ENCODE results near the gene MTOR.
"Not testable (repeated sequence)": the region's sequence is repeated elsewhere in the genome, so short reads cannot be mapped to it uniquely, and the experiment has no call there.

The MTOR gene

DNA sequence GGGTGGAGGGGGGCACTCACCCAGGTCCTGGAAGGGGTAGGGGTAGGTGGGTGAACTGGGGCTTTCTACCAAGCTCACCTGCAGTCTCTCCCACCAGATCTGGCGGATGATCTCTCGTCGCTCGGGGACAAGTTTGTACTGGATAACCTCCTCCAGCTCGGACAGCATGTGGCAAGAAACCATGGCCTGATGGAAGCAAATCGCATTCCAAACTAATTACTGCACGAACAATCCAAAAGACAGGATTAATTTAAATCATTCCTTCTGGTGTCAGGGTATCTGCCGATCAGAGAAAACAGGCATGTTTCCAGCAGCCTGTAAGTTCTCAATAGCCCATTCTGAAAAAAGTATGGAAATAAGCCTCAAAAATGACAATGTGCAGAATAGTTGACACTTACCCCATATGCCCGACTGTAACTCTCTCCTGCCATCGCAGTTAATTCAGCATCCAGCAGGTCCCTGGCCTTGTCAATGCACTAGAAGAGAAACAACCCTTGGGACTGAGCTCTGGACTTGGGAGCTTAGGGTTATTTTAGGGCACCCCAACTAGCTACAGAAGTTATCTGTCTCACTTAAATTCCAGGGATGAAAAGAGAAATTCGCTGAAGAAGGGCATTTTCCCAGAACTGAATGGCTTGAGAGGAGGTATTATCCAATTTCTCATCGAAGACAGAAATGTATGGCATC is 117.6 kb downstream of the MTOR start:
- DNase-seq, result no peak

- no peak for DNase-seq
These were observed 118.4 kb downstream of the MTOR start for GRCh38 chr1:11143907-11144306.

- no peak for DNase-seq
These were observed 119.0 kb downstream of the MTOR start for GRCh38 chr1:11143401-11143800.

DNA sequence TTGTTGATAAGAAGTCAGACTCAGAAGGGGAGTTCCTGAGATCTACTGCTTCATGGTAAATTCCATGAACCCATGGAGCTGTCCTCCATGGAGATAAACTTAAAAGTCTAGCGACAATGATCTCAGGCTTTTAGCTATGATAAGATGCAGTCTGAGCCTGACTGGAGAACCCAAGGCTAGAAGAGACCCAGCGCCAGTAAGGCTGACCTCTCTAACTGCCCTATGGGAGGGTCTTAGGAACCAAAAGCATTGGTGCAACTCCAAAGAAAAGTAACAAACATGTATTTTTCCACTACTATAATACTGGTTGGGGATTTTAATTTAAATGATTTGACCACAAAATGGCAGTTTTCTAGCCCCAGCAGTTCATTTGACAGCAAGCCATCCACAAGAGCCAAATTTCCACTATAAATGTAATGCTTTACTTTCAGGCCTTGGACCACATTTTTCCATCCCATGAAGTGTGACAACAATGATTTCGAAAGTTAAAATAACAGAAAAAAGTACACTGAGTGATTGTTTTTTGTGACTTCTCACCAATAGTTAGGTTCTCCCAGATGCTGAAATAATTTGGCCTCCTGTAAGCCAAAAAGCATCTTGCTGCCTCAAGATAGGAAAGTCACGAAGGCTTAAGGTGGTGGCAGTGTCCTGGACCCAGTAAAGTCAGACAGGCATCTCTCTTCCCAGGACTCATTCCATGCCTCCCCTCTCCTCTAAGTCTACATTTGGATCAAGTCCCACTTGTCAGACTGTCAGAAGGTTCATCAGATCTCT is 119.5 kb downstream of the MTOR start:
- no peak for DNase-seq

DNA sequence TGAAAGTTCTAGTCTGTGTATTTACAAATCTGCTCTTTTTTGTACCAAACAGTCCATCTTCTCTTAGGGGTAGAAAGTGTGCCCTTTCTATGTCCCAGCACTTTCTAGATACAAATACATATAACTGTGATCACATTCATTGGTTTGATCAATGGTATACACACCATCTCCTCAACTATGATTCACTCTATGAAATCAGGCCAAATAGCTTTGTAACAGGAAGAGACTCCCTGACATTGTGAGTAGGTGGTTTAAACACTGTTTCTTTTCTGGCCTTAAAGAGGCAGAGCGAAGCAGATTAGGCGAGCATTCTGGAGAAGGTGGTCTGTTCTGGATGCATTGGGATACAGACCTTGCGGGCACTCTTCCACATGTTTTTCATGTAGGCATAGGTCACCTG is 123.4 kb downstream of the MTOR start:
- DNase-seq, result no peak

DNA sequence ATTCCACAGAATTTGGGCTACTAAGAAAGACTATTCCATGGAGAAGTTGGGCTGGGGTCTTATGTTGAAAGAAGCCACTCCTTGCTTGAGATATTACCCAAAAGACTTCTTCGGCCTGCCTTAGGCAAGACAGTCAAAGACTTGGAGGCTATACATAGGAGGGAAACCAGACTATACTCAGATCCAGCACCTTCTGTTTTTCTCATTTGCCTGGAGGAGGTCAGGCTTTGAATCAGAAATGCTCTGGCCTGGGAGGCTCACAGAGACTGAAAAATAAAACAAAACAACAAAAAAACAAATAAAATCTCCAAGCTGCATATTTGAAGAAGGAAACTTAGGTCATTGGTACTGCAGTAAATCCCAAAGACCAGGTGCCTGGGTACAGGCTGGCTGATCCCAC is 124.3 kb downstream of the MTOR start:
- no peak for DNase-seq

GRCh38 chr1:11134898-11135266 is 127.5 kb downstream of the MTOR start:
- no peak for DNase-seq

GRCh38 chr1:11134251-11134897 is 128.0 kb downstream of the MTOR start:
- no peak for DNase-seq

DNA sequence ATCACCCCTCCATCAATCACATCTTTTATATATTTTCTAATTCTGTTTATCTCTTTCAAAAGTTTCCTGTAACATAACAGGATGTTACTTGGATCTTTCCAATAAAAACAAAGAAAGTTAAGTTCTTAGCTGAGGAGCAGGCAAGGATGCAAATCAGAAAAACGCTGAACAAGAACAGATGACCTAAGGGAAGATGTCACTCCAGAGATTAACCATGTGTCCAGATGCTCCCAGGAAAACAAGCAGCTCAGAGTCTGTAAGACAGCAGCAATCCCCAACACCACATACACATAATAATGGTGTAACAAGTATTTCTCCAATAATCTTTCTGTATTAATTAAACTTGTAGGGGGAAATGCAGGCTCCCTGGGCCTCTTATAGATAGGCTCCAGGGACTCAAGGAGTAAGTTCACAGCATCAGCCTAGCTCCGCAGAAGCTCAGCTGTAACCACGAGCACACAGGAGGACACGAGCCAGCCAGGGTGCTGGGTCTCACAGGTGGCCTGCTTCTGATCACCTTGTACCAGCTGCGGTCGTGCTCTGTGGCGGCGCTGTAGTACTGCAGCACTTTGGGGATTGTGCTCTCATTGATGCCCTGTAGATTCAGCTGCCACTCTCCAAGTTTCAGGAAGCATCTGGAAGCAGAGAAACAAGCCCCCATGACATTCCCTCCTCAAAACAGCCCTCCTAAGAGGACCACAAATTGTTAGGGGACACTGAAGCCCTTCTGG is 129.6 kb downstream of the MTOR start:
- DNase-seq, result no peak

GRCh38 chr1:11131816-11132215 is 130.5 kb downstream of the MTOR start:
- DNase-seq, result no peak

- no peak for DNase-seq
These were observed 131.9 kb downstream of the MTOR start for GRCh38 chr1:11130406-11130805.

GRCh38 chr1:11129649-11130390 is 132.5 kb downstream of the MTOR start:
- DNase-seq, result no peak

DNA sequence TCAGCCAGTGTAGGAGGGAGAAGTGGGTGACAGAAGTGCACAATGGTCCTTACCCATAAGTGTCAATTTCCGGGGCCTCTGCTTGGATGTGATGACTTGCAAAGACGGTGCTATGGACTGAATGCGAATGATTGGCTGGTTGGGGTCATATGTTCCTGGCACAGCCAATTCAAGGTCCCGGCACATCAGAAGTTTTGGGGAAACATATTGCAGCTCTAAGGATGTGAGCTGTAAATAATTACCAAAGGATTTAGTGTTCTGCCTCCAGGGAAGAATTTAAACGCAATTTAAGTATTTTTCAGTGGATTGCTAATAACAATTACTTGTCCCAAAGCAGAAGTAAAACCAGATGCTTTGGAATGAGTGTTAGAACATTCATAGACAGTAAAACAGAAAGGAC is 135.8 kb downstream of the MTOR start:
- DNase-seq, result no peak

- DNase-seq, result no peak
These were observed 136.4 kb downstream of the MTOR start for GRCh38 chr1:11125931-11126330.

DNA sequence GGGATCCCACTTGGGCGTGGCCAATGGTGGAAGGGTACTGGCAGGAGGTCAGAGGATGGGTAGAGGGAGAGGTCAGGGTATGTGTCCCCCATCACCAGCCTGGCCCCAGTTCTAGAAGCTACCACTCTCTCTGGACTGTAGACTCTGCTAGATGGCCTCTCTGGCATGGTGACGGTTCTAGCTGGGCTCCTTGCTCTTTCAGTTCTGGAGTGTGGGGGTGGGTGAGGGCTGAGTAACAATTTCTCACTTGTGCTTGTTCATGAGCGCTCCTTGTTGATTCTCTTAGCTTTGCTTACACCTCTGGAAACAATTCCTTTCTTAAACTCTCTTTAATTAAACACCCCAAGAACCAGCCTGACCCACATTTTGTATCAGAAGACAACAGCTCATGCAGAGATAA is 137.4 kb downstream of the MTOR start:
- DNase-seq, result no peak

DNA sequence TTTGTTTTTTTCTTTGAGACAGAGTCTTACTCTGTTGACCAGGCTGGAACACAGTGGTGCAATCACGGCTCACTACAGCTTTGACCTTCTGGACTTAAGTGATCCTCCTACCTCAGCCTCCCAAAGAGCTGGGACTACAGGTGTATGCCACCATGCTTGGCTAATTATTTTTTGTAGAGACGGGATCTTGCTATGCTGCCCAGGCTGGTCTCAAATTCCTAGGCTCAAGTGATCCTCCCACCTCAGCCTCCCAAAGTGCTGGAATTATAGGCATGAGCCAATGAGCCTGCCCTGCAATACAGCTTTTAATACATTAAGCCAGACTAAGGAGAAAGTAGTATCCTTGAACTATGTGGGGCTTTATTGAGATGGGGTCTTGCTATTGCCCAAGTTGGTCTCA is 146.0 kb downstream of the MTOR start:
- DNase-seq, result no peak

DNA sequence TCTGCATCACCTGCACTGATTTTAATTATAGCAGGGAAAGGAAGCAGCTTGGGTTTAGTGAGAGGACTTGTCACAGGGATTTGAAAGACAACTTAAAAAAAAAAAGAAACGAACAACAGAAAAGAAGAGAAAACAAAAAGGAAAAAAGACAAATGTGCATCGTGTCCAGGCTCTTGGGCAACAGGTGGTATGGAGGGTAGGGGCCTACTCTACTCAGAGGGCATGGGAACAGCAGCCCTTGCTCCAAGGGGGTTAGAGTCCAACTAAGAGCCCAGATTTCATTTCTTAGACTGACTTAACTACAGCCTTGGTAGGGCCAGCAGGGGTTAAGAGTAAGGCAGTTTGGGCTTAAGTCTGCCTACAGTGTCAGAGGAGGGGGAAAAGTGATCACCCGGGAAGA is 147.4 kb downstream of the MTOR start:
- DNase-seq, result peak; percentile 35

- DNase-seq, result no peak
These were observed 153.1 kb downstream of the MTOR start for GRCh38 chr1:11109047-11109760.

GRCh38 chr1:11107599-11107998 is 154.8 kb downstream of the MTOR start:
- no peak for DNase-seq

- DNase-seq, result no peak
These were observed 156.8 kb downstream of the MTOR start for GRCh38 chr1:11105586-11105985.

GRCh38 chr1:11101347-11101746 is 161.0 kb downstream of the MTOR start:
- DNase-seq, result no peak

DNA sequence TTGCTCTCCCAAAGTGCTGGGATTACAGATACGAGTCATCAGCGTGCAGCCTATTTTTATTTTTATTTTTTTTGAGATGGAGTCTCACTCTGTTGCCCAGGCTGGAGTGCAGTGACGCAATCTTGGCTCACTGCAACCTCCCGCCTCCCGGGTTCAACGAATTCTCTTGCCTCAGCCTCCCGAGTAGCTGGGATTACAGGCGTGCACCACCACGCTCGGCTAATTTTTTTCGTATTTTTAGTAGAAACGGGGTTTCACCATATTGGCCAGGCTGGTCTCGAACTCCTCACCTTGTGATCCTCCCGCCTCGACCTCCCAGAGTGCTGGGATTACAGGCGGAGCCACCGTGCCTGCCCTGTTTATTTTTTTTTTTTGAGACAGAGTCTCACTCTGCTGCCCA is 161.5 kb downstream of the MTOR start:
- not testable (repeated sequence) for DNase-seq

All from NCI-H1417 treated with DMSO at 0.1 percent for 48 hours (cell line).